Vagina (tissue), 2 donors: ENCODE results near the gene ATP11A.

Experiments
- CTCF ChIP-seq, 3 experiments: fragments of 450-650 bp in 2 of 3; fragments of 200-600 bp in 1 of 3; sonication (generic) in 1 of 3; IDR thresholded peaks; one replicate each; pipeline ENCODE4 v1.5.1; 2017 to 2019; ENCODE audit warnings: antibody characterized with exemption in 3 of 3, mild to moderate bottlenecking in 2 of 3, moderate library complexity in 2 of 3
- POLR2A ChIP-seq, 2 donors: fragments of 450-650 bp; IDR thresholded peaks; one replicate each; pipeline ENCODE4 v1.6.1; 2017; ENCODE audit warnings: antibody characterized with exemption in 2 of 2, mild to moderate bottlenecking in 2 of 2, moderate library complexity in 2 of 2
- POLR2AphosphoS5 ChIP-seq, 2 donors: sonication (generic); formaldehyde crosslinking; IDR thresholded peaks; one replicate each; pipeline ENCODE4 v1.9.0; 2017; ENCODE audit warnings: antibody characterized with exemption in 2 of 2, mild to moderate bottlenecking in 2 of 2, low read depth in 1 of 2; ENCODE audit not compliant: insufficient read depth in 1 of 2

GRCh38 chr13:112710855-112711527, 21.2 kb downstream of the ATP11A start:
- TF ChIP-seq CTCF (IDR thresholded peaks at IDR 0.05) (no peak), POLR2A (IDR thresholded peaks at IDR 0.05) (no peak), POLR2AphosphoS5 (IDR thresholded peaks at IDR 0.05; ENCODE audit: insufficient read depth in 1 of 2, low read depth in 1 of 2) (no peak)
